HT1080 (cell line): ENCODE results near the gene C4A. TPM values are rescaled to one million over a fixed set of nuclear protein-coding genes. Genes with fewer than 3 reads are reported as not detected.
"Not testable (repeated sequence)": the region's sequence is repeated elsewhere in the genome, so short reads cannot be mapped to it uniquely, and the experiment has no call there.

Source experiments
- DNase-seq: peaks from one replicate; pipeline ENCODE4 v3.0.0-alpha.2; 2015; ENCODE audit warnings: low read depth
- total RNA-seq: library from RNA; depleted of rRNA; stranded (reverse); fragments of >200 nt; shearing (Covaris generic); gene quantifications from 2 replicates; pipeline ENCODE4 v1.2.3, GENCODE V29; 2014

Gene C4A
- total RNA-seq, 1 experiment from 2014 or later = not detected

GRCh38 chr6:32022100-32022499 lies 40.2 kb downstream of the C4A start:
- DNase-seq = not testable (repeated sequence)

- not testable (repeated sequence) for DNase-seq
Measured at GRCh38 chr6:32028631-32029030, 46.8 kb downstream of the C4A start.

GRCh38 chr6:32029553-32029952 lies 47.7 kb downstream of the C4A start:
- not testable (repeated sequence) for DNase-seq

- not testable (repeated sequence) for DNase-seq
Measured at GRCh38 chr6:32035283-32036013, 53.6 kb downstream of the C4A start.

GRCh38 chr6:32037136-32037535 lies 55.3 kb downstream of the C4A start:
- DNase-seq = not testable (repeated sequence)

GRCh38 chr6:32037598-32038524 lies 56.0 kb downstream of the C4A start, which contains the start of gene CYP21A2:
TSS of gene CYP21A2 (plus strand) at chr6:32038415. CDS start at chr6:32038423, 8 bp downstream.
- not testable (repeated sequence) for DNase-seq

- DNase-seq = not testable (repeated sequence)
Measured at GRCh38 chr6:32038878-32039277, 57.0 kb downstream of the C4A start.

- DNase-seq = not testable (repeated sequence)
Measured at GRCh38 chr6:32039321-32040274, 57.7 kb downstream of the C4A start.

GRCh38 chr6:32040299-32041049 lies 58.6 kb downstream of the C4A start:
- DNase-seq = not testable (repeated sequence)

- DNase-seq = not testable (repeated sequence)
Measured at GRCh38 chr6:32041050-32041321, 59.1 kb downstream of the C4A start.

- not testable (repeated sequence) for DNase-seq
Measured at GRCh38 chr6:32041385-32041784, 59.5 kb downstream of the C4A start.

- not testable (repeated sequence) for DNase-seq
Measured at GRCh38 chr6:32042276-32042675, 60.4 kb downstream of the C4A start.

- DNase-seq = not testable (repeated sequence)
Measured at GRCh38 chr6:32043589-32044380, 61.9 kb downstream of the C4A start.

GRCh38 chr6:32044916-32045315 lies 63.1 kb downstream of the C4A start:
- not testable (repeated sequence) for DNase-seq

GRCh38 chr6:32045811-32046449 lies 64.1 kb downstream of the C4A start:
- no peak for DNase-seq

- DNase-seq = peak; percentile 28
Measured at GRCh38 chr6:32046450-32047083, 64.7 kb downstream of the C4A start.

GRCh38 chr6:32047084-32047478 lies 65.2 kb downstream of the C4A start:
- DNase-seq = peak; percentile 58

- DNase-seq = no peak
Measured at GRCh38 chr6:32047539-32047854, 65.6 kb downstream of the C4A start.
